Stimulated activated CD4-positive, alpha-beta T cell treated with anti-CD3 and anti-CD28 coated beads, Interleukin-1b, Interleukin-23, amount 100 ng/mL, for 4 hours (primary cell): Measurements from ENCODE around the gene NPAS1.
"Not testable (repeated sequence)": the region's sequence is repeated elsewhere in the genome, so short reads cannot be mapped to it uniquely, and the experiment has no call there.

Experiments
- DNase-seq, 2 donors: peaks; one replicate each; pipeline ENCODE4 v3.0.0-alpha.2; 2020; ENCODE audit warnings: low read depth in 2 of 2

The NPAS1 gene

GRCh38 chr19:47078351-47078750, 58.7 kb downstream of the NPAS1 start:
- not testable (repeated sequence) for DNase-seq

DNA sequence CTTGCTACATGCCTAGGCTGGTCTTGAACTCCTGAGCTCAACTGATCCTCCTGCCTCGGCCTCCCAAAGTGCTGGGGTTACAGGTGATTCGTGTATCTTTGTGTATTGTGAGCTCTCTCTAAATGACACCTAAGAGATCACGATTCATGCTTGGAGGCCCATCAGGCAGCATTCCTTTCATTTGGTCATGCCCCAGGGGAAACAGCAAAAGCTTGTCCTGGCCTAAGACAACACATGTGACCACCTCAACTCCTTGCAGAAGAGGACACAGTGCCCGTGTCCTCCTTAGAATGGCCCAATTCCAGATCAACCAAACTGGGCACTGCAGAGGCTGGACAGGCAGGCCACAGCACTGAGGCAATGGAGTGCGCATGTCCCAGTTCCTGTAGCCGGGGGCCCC, 61.5 kb downstream of the NPAS1 start:
- no peak for DNase-seq

- DNase-seq = no peak
Measured at GRCh38 chr19:47082493-47082892, 62.9 kb downstream of the NPAS1 start.

DNA sequence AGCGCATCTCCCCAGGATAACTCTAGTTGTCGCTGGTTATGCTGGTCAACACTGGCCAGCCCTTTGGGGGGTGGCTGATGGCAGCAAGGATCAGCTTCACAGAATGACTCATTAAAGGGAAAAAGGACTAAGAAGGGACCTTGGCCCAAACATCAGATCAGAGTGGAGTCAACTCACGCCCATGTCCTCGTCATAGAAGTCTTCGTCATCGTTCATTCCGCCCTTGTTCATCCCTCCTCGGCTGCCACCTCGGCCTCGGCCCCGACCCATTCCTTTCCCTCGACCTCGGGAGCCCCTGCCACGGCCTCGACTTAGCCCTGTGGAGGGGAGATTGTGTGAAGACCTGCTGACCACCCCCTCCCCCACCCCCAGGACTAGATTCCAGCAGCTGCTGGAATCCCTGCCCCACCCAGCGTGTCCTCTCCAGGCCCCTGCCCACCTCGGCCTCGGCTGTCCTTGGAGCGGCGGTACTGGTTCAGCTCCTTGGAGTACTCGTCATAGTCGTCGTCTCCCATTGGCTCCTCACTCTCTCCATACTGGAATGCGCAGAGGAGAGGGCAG, 65.3 kb downstream of the NPAS1 start:
- no peak for DNase-seq

- no peak for DNase-seq
Measured at GRCh38 chr19:47086280-47086679, 66.6 kb downstream of the NPAS1 start.

DNA sequence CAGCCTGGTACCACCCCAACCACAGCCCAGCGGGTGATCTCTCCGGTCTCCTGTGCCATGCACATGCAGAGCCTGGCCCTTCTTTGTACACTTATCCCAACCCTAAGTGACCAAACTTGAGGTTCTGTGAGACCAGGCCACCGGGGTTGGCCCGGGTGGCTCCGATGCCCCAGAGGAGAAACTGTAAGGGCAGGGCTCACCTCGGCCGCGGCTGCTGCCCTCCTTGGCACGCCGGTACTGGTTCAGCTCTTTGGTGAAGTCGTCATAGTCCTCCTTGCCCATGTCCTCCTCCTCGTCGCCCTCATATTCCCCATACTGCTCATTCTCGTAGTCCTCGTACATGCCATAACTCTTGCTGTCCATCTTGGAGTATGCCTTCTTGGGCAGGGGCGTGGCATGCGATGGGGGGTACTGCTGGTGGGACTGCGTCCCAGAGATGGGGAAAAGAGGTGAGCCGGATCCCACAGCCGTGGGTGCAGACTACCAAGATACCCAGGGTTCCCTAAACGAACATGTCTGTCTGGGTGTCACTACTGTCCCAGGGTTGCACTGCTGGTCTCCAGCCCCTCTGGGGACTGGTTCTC, 70.2 kb downstream of the NPAS1 start:
- DNase-seq = no peak

DNA sequence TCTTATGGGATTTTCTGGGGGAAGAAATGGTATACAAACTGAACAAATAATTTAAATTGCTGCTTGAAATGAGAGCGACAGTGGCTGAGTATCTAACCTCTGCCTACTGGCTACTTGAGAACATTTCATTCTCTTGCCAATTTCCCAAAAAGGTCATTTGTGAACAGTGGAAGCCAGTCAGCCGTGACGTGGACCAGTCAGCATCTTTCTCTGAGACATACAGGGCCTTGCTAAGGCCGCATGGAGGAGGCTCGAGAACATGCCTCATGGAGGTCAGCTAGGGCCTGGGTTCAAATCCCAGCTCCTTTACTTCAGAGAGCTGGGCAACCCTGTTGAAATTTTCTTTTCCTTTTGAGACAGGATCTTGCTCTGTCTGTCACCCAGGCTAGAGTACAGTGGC, 73.6 kb downstream of the NPAS1 start:
- no peak for DNase-seq

DNA sequence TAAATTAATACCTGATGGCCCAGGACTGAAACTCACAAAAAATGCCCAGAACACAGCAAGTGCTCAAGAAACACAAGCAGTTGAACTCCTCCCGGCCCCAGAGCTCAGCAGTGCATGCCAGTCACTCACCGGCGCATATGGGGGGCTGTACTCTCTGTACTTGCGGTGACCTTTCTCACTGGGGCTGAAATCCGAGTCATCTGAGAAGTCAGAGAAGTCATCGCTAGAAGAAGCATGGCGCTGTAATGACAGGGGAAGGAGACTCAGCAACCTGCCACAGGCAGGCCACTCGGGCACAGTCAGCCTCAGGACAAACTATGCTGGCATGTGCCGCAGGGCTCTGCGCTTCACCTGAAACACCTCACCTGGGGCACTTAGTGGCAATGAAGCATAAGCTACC, 74.2 kb downstream of the NPAS1 start:
- DNase-seq = no peak

GRCh38 chr19:47094557-47095475, 75.2 kb downstream of the NPAS1 start:
- peak in 1 of 2 donors; percentile 12 for DNase-seq
